Measurements from ENCODE around the gene CLDN5. TPM values are rescaled to one million over a fixed set of nuclear protein-coding genes. Genes with fewer than 3 reads are reported as not detected.
"Not testable (repeated sequence)": the region's sequence is repeated elsewhere in the genome, so short reads cannot be mapped to it uniquely, and the experiment has no call there.

CLDN5 gene
- total RNA-seq, 4 donors from 2014 or later = 94.9 to 170 (median 117) TPM

DNA sequence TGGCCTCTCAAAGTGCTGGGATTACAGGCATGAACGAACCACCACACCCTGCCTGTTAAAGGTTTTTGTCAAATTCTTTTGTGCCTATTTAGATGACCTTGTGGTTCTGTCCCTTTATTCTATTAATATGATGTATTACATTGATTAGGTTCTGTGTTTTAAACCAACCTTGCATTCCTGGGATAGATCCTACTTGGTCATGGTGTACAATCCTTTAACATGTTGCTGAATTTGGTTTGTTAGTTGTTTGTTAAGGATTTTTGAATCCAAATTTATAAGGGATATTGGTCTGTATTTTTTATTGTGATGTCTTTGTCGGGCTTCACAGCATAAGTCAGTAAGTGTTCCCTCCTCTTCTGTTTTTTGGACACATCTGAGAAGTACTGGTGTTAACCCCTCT, 29.0 kb upstream of the CLDN5 start:
- WGBS, 2 donors = 87 to 93% methylated on average over 2 of the region's 2 CpGs
- TF ChIP-seq, protein P1, sequence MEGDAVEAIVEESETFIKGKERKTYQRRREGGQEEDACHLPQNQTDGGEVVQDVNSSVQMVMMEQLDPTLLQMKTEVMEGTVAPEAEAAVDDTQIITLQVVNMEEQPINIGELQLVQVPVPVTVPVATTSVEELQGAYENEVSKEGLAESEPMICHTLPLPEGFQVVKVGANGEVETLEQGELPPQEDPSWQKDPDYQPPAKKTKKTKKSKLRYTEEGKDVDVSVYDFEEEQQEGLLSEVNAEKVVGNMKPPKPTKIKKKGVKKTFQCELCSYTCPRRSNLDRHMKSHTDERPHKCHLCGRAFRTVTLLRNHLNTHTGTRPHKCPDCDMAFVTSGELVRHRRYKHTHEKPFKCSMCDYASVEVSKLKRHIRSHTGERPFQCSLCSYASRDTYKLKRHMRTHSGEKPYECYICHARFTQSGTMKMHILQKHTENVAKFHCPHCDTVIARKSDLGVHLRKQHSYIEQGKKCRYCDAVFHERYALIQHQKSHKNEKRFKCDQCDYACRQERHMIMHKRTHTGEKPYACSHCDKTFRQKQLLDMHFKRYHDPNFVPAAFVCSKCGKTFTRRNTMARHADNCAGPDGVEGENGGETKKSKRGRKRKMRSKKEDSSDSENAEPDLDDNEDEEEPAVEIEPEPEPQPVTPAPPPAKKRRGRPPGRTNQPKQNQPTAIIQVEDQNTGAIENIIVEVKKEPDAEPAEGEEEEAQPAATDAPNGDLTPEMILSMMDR (IDR thresholded peaks at IDR 0.05) = no peak
- TF ChIP-seq POLR2A (IDR thresholded peaks at IDR 0.05) = no peak
- DNase-seq (ENCODE audit: low spot score in 2 of 2) = no peak
- intact Hi-C loops (cut with DNase I; ENCODE audit: low total_unique reads) = no loop called here
- H3K4me3 ChIP-seq (ENCODE audit: low read depth, poor library complexity, severe bottlenecking) = no peak overlapping the region

DNA sequence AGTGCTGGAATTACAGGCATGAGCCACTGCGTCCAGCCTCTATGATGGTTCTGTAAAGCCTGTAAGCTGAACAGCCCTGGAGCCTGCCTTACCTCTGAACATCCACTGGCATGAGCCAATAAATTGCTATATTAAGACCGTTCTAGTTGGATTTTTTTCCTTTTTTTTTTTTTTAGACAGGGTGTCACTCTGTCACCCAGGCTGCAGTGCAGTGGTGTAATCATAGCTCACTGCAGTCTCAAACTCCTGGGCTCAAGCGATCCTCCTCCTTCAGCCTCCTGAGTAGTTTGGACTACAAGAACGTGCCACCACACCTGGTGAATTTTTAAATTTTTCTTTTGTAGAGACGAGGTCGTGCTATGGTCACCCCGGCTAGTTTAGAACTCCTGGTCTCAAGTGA, 26.2 kb upstream of the CLDN5 start:
- no peak overlapping the region for H3K4me3 ChIP-seq (ENCODE audit: low read depth, poor library complexity, severe bottlenecking)
- DNase-seq (ENCODE audit: low spot score in 2 of 2) = no peak
- intact Hi-C loops (cut with DNase I; ENCODE audit: low total_unique reads) = no loop called here
- no peak for TF ChIP-seq POLR2A (IDR thresholded peaks at IDR 0.05)
- TF ChIP-seq, protein P1 (IDR thresholded peaks at IDR 0.05) = no peak
- WGBS, 2 donors = 83 to 89% methylated on average over 7 of the region's 7 CpGs

DNA sequence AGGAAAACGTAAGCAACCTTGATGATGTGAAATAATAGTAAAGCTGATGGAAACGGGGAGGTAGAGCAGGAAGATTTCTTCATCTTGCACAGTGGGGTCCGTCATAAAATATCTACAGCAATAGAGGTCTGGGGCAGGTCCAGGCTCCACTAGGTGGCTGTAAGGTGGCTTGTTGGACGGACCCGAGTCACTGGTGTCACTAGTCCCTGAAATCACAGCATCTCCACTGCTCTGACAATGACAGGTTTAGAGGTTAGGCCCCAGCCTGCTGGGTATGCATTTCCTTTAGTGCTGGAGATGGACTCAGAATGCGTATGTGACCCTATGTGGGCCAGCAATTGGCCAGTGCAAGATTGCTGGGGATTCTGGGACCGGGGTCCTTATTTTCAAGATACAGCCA, 25.2 kb upstream of the CLDN5 start:
- no peak for TF ChIP-seq POLR2A (IDR thresholded peaks at IDR 0.05)
- TF ChIP-seq, protein P1 (IDR thresholded peaks at IDR 0.05) = no peak
- 78 to 85% methylated on average over 7 of the region's 7 CpGs for WGBS, 2 donors
- H3K4me3 ChIP-seq (ENCODE audit: low read depth, poor library complexity, severe bottlenecking) = no peak overlapping the region
- no peak for DNase-seq (ENCODE audit: low spot score in 2 of 2)
- intact Hi-C loops (cut with DNase I; ENCODE audit: low total_unique reads) = no loop called here

DNA sequence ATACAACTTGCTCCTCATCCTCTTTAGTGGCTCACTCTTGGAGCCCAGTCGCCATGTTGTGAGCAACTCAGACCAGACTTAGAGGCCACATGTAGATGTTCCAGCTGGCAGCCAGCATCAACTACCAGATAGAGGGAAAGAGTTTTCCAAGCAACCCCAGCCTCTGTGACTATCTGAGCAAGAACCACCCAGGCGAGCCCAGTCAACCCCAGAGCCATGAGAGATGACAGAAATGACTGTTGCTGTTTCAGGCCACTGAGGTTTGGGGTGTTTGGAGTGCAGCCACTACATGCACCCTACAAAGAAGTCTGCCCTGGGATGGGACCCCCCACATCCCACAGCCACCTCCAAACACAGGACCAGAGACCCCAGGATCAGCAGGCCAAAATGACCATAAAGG, 24.8 kb upstream of the CLDN5 start:
- H3K4me3 ChIP-seq (ENCODE audit: low read depth, poor library complexity, severe bottlenecking) = no peak overlapping the region
- DNase-seq (ENCODE audit: low spot score in 2 of 2) = no peak
- TF ChIP-seq POLR2A (IDR thresholded peaks at IDR 0.05) = no peak
- TF ChIP-seq, protein P1 (IDR thresholded peaks at IDR 0.05) = no peak
- intact Hi-C loops (cut with DNase I; ENCODE audit: low total_unique reads) = no loop called here
- 89 to 90% methylated on average over 2 of the region's 2 CpGs for WGBS, 2 donors

DNA sequence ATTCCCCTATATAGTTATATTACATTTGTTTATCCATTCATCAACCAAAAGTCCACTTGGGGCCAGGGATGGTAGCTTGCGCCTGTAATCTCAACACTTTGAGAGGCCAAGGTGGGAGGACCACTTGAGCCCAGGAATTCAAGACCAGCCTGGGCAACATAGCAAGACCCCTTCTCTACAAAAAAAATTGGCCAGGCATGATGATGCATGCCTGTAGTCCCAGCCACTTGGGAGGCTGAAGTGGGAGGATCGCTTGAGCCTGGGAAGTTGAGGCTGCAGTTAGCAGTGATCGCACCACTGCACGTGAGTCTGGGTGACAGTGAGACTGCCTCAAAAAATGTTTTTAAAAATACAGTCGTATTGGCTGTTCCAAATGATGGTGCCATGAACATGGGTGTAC, 24.2 kb upstream of the CLDN5 start:
- H3K4me3 ChIP-seq (ENCODE audit: low read depth, poor library complexity, severe bottlenecking); intact Hi-C loops (cut with DNase I; ENCODE audit: low total_unique reads); DNase-seq (ENCODE audit: low spot score in 2 of 2): not testable (repeated sequence)
- WGBS, 2 donors = 95 to 98% methylated on average over 5 of the region's 5 CpGs

DNA sequence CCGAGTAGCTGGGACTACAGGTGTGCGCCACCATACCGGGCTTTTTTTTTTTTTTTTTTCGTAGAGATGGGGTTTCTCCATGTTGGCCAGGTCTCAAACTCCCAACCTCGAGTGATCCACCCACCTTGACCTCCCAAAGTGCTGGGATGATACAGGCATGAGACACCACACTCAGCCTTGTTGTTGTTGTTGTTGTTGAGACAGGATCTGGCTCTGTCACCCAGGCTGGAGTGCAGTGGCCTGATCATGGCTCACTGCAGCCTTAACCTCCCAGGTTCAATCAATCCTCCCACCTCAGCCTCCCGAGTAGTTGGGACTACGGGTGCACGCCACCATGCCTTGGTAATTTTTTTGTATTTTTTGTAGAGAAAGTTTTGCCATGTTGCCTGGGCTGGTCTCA, 23.4 kb upstream of the CLDN5 start:
- WGBS, 2 donors = 87 to 92% methylated on average over 8 of the region's 8 CpGs
- no peak overlapping the region for H3K4me3 ChIP-seq (ENCODE audit: low read depth, poor library complexity, severe bottlenecking)
- intact Hi-C loops (cut with DNase I; ENCODE audit: low total_unique reads) = no loop called here
- DNase-seq (ENCODE audit: low spot score in 2 of 2) = no peak
- TF ChIP-seq POLR2A (IDR thresholded peaks at IDR 0.05) = no peak
- TF ChIP-seq, protein P1 (IDR thresholded peaks at IDR 0.05) = no peak
